Measurements from ENCODE around the gene SLIT3.

Gene SLIT3

DNA sequence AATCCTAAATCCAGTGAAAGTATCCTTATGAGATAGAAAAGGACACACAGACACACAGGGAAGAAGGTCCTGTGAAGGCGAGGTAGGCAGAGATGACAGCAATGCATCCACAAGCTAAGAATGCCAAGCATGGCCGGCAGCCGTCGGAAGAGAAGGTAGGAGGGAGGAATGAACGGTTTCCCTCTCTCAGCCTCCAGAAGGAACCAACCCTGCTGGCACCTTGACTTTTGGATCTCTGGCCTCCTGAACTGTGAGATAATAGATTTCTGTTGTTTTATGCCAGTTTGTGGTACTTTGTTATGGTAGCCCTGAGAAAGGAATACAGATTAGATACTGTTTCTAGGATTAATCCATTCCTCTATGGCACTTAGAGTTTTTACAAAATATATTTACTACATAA, 645.6 kb downstream of the SLIT3 start:
- H3K4me3 ChIP-seq (ENCODE audit: low read depth, low read length), result no peak overlapping the region
- DNase-seq (ENCODE audit: low read depth), result no peak
- no peak for TF ChIP-seq CTCF (conservative IDR thresholded peaks at IDR 0.05; ENCODE audit: low read depth, low read length)

DNA sequence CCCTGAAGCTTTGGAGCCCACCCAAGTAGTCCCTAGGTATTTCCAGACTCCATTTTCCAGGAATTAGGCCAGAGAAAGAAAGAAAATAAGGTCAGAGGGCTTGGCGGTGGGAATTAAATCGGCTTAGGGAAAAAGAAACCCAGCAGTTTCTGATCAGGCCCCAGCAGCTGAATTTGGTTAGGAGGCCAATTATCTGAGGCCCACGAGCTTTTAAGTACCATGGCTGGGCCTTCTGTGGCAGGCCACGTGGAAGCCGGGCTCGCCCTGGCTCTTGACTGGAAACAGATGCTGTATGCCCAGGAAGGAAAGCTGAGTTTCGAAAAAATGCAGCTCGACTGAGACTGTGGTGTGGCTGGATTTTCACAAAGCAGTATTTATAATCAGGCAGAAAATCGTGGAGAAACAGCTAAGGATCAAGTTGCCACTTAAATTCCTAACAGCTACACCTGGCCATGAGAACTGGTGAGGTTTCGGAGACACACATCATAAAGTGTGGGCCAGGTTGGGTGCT, 646.7 kb downstream of the SLIT3 start:
- TF ChIP-seq CTCF (conservative IDR thresholded peaks at IDR 0.05; ENCODE audit: low read depth, low read length), result no peak
- no peak overlapping the region for H3K4me3 ChIP-seq (ENCODE audit: low read depth, low read length)
- DNase-seq (ENCODE audit: low read depth), result peak; percentile 31

DNA sequence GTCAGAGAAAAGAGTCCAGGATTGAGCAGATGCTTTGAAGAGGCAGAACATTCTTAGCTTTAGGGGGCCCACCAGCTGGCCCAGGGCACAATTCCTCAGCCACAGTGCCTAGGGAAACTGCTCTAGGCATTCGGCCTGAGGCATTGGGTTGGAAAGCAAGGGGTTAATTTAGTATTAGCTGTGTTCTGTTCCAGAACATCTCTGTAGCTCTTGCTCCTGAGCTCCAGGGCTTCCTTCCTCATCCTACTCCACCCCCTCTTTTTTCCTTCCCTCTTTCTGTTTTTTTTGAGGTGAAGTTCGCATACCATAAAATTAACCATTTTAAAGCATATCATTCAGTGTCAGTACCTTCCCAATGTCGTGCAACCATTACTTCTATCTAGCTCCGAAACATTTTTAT, 647.3 kb downstream of the SLIT3 start:
- no peak overlapping the region for H3K4me3 ChIP-seq (ENCODE audit: low read depth, low read length)
- no peak for DNase-seq (ENCODE audit: low read depth)
- TF ChIP-seq CTCF (conservative IDR thresholded peaks at IDR 0.05; ENCODE audit: low read depth, low read length), result no peak

- peak; percentile 82 for DNase-seq (ENCODE audit: low read depth)
- H3K4me3 ChIP-seq (ENCODE audit: low read depth, low read length), result no peak overlapping the region
- TF ChIP-seq CTCF (conservative IDR thresholded peaks at IDR 0.05; ENCODE audit: low read depth, low read length), result no peak
Observed at GRCh38 chr5:168651648-168652047, 649.3 kb downstream of the SLIT3 start.

DNA sequence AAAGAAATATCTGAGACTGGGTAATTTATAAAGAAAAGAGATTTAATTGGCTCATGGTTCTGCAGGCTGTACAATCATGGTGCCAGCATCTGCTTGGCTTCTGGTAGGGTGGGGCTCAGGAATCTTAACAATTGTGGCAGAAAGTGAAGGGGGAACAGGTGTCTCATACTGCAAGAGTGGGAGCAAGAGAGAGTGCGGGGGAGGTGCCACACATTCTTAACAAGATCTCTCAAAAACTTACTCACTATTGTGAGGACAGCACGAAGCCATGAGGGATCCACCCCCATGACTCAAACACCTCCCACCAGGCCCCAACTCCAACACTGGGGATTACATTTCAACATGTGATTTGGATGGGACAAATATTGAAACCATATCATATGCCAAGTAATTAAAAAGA, 651.6 kb downstream of the SLIT3 start:
- DNase-seq (ENCODE audit: low read depth), result no peak
- H3K4me3 ChIP-seq (ENCODE audit: low read depth, low read length), result no peak overlapping the region
- TF ChIP-seq CTCF (conservative IDR thresholded peaks at IDR 0.05; ENCODE audit: low read depth, low read length), result no peak

DNA sequence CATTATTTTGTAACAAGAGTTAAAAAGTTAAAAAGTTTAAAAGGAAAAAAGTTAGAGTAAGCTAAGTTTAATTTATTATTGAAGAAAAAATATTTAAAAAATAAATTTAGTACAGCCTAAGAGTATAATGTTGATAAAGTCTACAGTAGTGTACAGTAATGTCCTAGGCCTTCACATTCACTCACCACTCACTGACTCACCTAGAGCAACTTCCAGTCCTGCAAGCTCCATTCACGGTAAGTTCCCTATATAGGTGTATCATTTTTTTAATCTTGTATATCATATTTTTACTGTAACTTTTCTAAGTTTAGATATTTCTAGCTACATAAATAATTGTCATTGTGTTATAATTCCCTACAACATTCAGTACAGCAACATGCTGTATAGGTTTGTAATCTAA, 652.4 kb downstream of the SLIT3 start:
- H3K4me3 ChIP-seq (ENCODE audit: low read depth, low read length), result no peak overlapping the region
- TF ChIP-seq CTCF (conservative IDR thresholded peaks at IDR 0.05; ENCODE audit: low read depth, low read length), result no peak
- DNase-seq (ENCODE audit: low read depth), result no peak

DNA sequence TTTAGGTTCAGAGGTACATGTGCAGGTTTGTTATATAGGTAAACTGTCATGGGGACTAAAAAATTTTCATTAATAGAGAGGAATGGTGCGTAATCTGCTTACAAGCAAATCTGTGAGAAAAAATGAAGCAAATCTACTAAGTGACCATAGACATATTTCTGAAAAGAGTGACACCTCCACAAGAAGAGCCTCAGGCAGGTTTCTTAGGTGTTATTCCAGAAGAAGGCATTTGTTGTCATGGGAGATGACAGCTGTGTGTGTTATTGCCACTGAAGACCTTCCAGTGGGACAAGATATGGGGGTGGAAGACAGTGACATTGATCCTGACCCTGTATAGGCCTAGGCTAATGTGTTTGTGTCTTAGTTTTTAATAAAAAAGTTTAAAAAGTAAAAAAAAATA, 652.9 kb downstream of the SLIT3 start:
- TF ChIP-seq CTCF (conservative IDR thresholded peaks at IDR 0.05; ENCODE audit: low read depth, low read length), result no peak
- no peak for DNase-seq (ENCODE audit: low read depth)

More for the DNA sequence above, 652.9 kb downstream of the SLIT3 start:
- no peak overlapping the region for H3K4me3 ChIP-seq (ENCODE audit: low read depth, low read length)
